Measurements from ENCODE around the gene CEBPB.

Gene CEBPB

GRCh38 chr20:50210066-50210619 is 19.5 kb downstream of the CEBPB start:
- H3K4me2 ChIP-seq (ENCODE audit: low read depth, low read length): no peak overlapping the region
- no peaks in the 10 kb centered on the region for H3K36me3 ChIP-seq (replicated peaks; ENCODE audit: insufficient read depth, low read length)
- DNase-seq: no peak
- H3K27ac ChIP-seq (ENCODE audit: low read length): no peak overlapping the region
- TF ChIP-seq CTCF (IDR thresholded peaks at IDR 0.05; ENCODE audit: low read length): no peak
- TF ChIP-seq EZH2phosphoT487 (IDR thresholded peaks at IDR 0.05; ENCODE audit: low read length): no peak
- no peak for TF ChIP-seq EZH2 (optimal IDR thresholded peaks at IDR 0.05; ENCODE audit: low read depth, low read length)
- no peaks in the 10 kb centered on the region for H3K79me2 ChIP-seq (ENCODE audit: low read length)
- no peak overlapping the region for H3K4me3 ChIP-seq (ENCODE audit: low read length)
- no peak overlapping the region for H2AFZ ChIP-seq (ENCODE audit: low read length)
- H4K20me1 ChIP-seq (ENCODE audit: insufficient read depth, low read length): no peaks in the 10 kb centered on the region
- no peaks in the 10 kb centered on the region for H3K4me1 ChIP-seq (ENCODE audit: low read length)
- H3K9me3 ChIP-seq (replicated peaks; ENCODE audit: insufficient read depth, low read length): no peaks in the 10 kb centered on the region
- no peaks in the 10 kb centered on the region for H3F3A ChIP-seq (ENCODE audit: insufficient read depth, low read length)
- peaks cover 6% of the 10 kb centered on the region for H3K27me3 ChIP-seq (replicated peaks; ENCODE audit: insufficient read depth, low read length)
- H3K9ac ChIP-seq (ENCODE audit: low read length): no peak overlapping the region
- H3K9me2 ChIP-seq (replicated peaks; ENCODE audit: insufficient read depth, low read length): no peaks in the 10 kb centered on the region

- H3K4me1 ChIP-seq (ENCODE audit: low read length): no peaks in the 10 kb centered on the region
Measured at GRCh38 chr20:50211091-50211490, 20.5 kb downstream of the CEBPB start.

DNA sequence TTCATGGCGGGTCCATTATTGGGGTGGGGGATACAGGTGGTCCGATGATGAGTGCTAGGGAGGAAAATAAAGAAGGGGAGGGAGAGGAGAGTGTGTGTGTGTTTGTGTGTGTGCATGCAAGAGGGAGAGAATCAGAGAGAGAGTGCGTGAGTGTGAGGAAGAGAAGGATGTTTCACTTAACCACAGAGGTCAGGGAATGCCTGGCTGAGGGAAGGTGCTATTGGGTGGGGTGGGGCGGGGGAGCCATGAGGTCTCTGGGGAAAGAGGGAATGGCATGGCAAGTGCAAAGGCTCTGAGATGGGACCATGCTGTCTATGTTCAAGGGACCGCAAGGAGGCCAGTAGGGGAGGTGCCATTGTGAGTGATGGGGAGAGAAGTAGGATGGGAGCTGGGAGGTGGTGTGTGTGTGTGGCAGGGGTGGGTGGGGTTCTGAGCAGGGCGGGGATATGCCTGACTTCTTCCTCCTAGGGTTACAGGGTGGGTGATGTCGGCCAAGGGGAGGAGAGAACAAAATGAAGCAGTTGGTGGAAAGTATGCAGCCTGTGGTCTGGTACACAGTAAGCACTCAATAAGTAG is 23.0 kb downstream of the CEBPB start:
- Histone ChIP-seq H3K4me2 (ENCODE audit: low read depth, low read length) (no peak overlapping the region), H2AFZ (ENCODE audit: low read length) (no peak overlapping the region), H3F3A (ENCODE audit: insufficient read depth, low read length) (no peaks in the 10 kb centered on the region), H3K9me3 (replicated peaks; ENCODE audit: insufficient read depth, low read length) (no peaks in the 10 kb centered on the region), H3K4me1 (ENCODE audit: low read length) (no peaks in the 10 kb centered on the region), H3K9me2 (replicated peaks; ENCODE audit: insufficient read depth, low read length) (no peaks in the 10 kb centered on the region), H3K79me2 (ENCODE audit: low read length) (no peaks in the 10 kb centered on the region), H3K27me3 (replicated peaks; ENCODE audit: insufficient read depth, low read length) (peaks cover 10% of the 10 kb centered on the region; the same call in 1 of the 2 replicates), H3K27ac (ENCODE audit: low read length) (no peak overlapping the region), H4K20me1 (ENCODE audit: insufficient read depth, low read length) (no peaks in the 10 kb centered on the region), H3K4me3 (ENCODE audit: low read length) (no peak overlapping the region), H3K9ac (ENCODE audit: low read length) (no peak overlapping the region), H3K36me3 (replicated peaks; ENCODE audit: insufficient read depth, low read length) (no peaks in the 10 kb centered on the region)
- DNase-seq: no peak
- TF ChIP-seq EZH2 (optimal IDR thresholded peaks at IDR 0.05; ENCODE audit: low read depth, low read length): no peak
- no peak for TF ChIP-seq EZH2phosphoT487 (IDR thresholded peaks at IDR 0.05; ENCODE audit: low read length)
- no peak for TF ChIP-seq CTCF (IDR thresholded peaks at IDR 0.05; ENCODE audit: low read length)

More at GRCh38 chr20:50211091-50211490, 20.5 kb downstream of the CEBPB start:
- no peaks in the 10 kb centered on the region for H3K36me3 ChIP-seq (replicated peaks; ENCODE audit: insufficient read depth, low read length)
- H3K9ac ChIP-seq (ENCODE audit: low read length): no peak overlapping the region
- no peak for DNase-seq
- H3K27me3 ChIP-seq (replicated peaks; ENCODE audit: insufficient read depth, low read length): peaks cover 10% of the 10 kb centered on the region
- no peak overlapping the region for H3K4me2 ChIP-seq (ENCODE audit: low read depth, low read length)
- no peak for TF ChIP-seq CTCF (IDR thresholded peaks at IDR 0.05; ENCODE audit: low read length)
- TF ChIP-seq EZH2phosphoT487 (IDR thresholded peaks at IDR 0.05; ENCODE audit: low read length): no peak
- TF ChIP-seq EZH2 (optimal IDR thresholded peaks at IDR 0.05; ENCODE audit: low read depth, low read length): no peak
- H3K9me2 ChIP-seq (replicated peaks; ENCODE audit: insufficient read depth, low read length): no peaks in the 10 kb centered on the region
- no peak overlapping the region for H3K27ac ChIP-seq (ENCODE audit: low read length)
- no peaks in the 10 kb centered on the region for H3K9me3 ChIP-seq (replicated peaks; ENCODE audit: insufficient read depth, low read length)
- H3K79me2 ChIP-seq (ENCODE audit: low read length): no peaks in the 10 kb centered on the region
- no peak overlapping the region for H3K4me3 ChIP-seq (ENCODE audit: low read length)
- H4K20me1 ChIP-seq (ENCODE audit: insufficient read depth, low read length): no peaks in the 10 kb centered on the region
- H3F3A ChIP-seq (ENCODE audit: insufficient read depth, low read length): no peaks in the 10 kb centered on the region
- H2AFZ ChIP-seq (ENCODE audit: low read length): no peak overlapping the region
